Measurements from ENCODE around the gene DPEP2NB. TPM values are rescaled to one million over a fixed set of nuclear protein-coding genes. Genes with fewer than 3 reads are reported as not detected.

DPEP2NB gene
- total RNA-seq, 1 donor from 2014 or later, result not detected

DNA sequence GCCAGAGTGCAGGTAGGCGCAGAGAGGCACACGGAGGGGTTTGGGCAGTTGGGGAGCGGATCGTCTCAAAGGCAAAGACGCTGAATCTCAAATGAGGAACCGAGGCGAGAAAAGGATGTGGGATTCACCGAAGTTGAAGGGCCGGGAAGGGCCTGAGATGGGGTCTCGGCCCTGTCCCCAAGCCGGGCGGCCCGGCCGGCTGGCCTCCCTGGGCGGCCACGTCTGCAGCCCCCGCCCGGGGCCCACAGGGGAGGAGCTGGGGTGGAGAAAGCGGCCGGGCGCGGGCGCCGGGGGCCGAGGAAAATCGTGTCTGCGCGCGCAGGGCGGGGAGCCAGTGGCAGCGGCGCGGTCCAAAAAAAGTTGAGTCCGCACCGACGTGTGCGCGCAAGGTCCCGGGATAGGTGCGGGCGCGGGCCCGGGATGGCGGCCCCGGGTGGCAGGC lies 47.7 kb downstream of the DPEP2NB start:
- peaks cover 34% of the 10 kb centered on the region for H3K4me1 Mint-ChIP-seq (ENCODE audit: unreplicated experiment)

GRCh38 chr16:67967183-67967957 lies 48.3 kb downstream of the DPEP2NB start:
- Mint-ChIP-seq H3K9me3 (ENCODE audit: unreplicated experiment) (no peaks in the 10 kb centered on the region), H3K27me3 (ENCODE audit: unreplicated experiment) (no peaks in the 10 kb centered on the region), H3K36me3 (ENCODE audit: unreplicated experiment) (peaks cover 10% of the 10 kb centered on the region), H3K4me1 (ENCODE audit: unreplicated experiment) (peaks cover 36% of the 10 kb centered on the region), H3K27ac (ENCODE audit: unreplicated experiment) (peak overlapping the region; percentile 95), H3K4me3 (ENCODE audit: unreplicated experiment) (peak overlapping the region; percentile 96)
- DNase-seq (ENCODE audit: extremely low spot score, unreplicated experiment), result no peak
- no peak for TF ChIP-seq CTCF (IDR thresholded peaks at IDR 0.05)

More for the DNA sequence above, 47.7 kb downstream of the DPEP2NB start:
- H3K36me3 Mint-ChIP-seq (ENCODE audit: unreplicated experiment), result peaks cover 4% of the 10 kb centered on the region
- H3K27ac Mint-ChIP-seq (ENCODE audit: unreplicated experiment), result peak overlapping the region; percentile 95
- DNase-seq (ENCODE audit: extremely low spot score, unreplicated experiment), result no peak
- peak overlapping the region; percentile 96 for H3K4me3 Mint-ChIP-seq (ENCODE audit: unreplicated experiment)
- no peaks in the 10 kb centered on the region for H3K9me3 Mint-ChIP-seq (ENCODE audit: unreplicated experiment)
- no peak for TF ChIP-seq CTCF (IDR thresholded peaks at IDR 0.05)
- H3K27me3 Mint-ChIP-seq (ENCODE audit: unreplicated experiment), result no peaks in the 10 kb centered on the region

DNA sequence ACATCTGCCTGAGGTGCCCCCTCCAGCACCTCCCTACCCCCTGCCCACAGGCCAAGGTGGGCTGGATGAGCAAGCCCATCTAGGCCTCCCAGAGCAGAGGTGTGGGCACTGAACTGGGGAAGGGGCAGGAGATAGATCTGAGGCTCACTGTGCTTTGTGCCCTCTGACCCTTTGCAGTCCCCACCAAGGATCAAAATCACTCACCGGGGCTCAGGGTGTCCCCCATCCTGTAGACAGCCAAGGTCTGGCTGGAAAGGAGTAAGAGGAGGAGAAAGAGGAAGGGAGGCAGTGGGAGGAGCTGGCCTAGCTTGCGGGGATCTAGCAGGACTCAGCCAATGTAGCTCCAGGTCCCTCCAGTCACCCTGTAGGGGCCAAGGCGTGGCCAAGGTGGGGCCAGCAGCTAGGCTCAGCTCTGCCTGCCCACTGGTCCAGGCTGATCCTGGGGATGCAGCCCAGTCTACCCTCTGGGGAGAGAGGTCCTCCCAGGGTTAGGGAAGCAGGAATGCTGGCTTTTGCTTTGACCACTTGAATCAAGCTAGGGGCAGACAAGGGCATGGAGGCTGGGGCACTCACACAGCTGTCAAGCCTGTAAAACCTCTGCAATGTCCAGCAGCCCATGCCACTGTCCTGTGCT lies 49.0 kb downstream of the DPEP2NB start:
- no peak for TF ChIP-seq CTCF (IDR thresholded peaks at IDR 0.05)
- Mint-ChIP-seq H3K27ac (ENCODE audit: unreplicated experiment) (peak overlapping the region; percentile 95), H3K9me3 (ENCODE audit: unreplicated experiment) (no peaks in the 10 kb centered on the region), H3K4me3 (ENCODE audit: unreplicated experiment) (peak overlapping the region; percentile 96), H3K4me1 (ENCODE audit: unreplicated experiment) (peaks cover 36% of the 10 kb centered on the region), H3K36me3 (ENCODE audit: unreplicated experiment) (peaks cover 17% of the 10 kb centered on the region), H3K27me3 (ENCODE audit: unreplicated experiment) (no peaks in the 10 kb centered on the region)
- DNase-seq (ENCODE audit: extremely low spot score, unreplicated experiment), result no peak

DNA sequence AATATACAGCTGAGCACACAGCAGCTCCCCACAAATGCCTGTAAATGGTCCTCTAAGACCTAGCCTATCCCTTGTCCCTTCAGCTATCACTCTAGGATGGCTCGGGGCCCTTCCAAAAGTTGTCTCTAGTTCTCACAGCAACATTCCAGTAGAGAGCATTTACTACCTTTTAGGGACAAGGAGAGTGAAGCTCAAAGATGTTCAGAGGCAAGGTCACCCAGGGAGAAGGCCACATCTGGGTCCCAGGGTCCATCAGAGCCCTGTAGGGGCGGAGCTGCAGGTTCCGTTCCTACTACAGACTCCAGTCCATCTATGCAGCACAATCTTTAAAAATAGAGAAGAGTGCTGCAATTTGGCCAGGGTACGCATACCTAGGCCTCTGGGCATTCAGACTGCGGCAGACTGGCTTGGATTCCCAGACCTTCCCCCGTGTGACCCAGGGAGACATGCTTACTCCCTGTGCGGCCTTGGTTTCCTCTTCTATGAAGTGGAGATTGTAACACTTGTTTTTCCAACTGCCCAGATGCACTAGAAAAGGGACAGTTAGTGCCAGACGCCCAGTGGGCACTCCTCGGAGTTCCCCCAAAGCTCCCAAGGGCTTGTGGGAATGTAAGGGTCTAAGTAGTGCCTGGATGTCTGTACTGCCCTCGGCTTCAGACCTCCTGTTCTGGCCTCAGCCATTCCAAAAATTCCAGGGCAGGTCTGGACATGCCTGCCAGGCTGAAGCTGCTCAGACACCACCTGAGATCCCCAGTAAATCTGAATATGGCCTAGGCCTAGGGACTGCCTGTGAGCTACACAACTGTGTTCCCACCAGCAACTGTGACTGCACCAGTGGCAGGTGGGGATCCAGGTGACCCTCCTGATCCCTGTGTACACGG lies 49.8 kb downstream of the DPEP2NB start:
- Mint-ChIP-seq H3K9me3 (ENCODE audit: unreplicated experiment) (no peaks in the 10 kb centered on the region), H3K36me3 (ENCODE audit: unreplicated experiment) (peaks cover 21% of the 10 kb centered on the region), H3K4me1 (ENCODE audit: unreplicated experiment) (peaks cover 42% of the 10 kb centered on the region), H3K4me3 (ENCODE audit: unreplicated experiment) (peak overlapping the region; percentile 96), H3K27me3 (ENCODE audit: unreplicated experiment) (no peaks in the 10 kb centered on the region), H3K27ac (ENCODE audit: unreplicated experiment) (peak overlapping the region; percentile 95)
- TF ChIP-seq CTCF (IDR thresholded peaks at IDR 0.05), result no peak
- no peak for DNase-seq (ENCODE audit: extremely low spot score, unreplicated experiment)
